NCI-H1105 treated with DMSO at 0.1 percent for 48 hours (cell line): ENCODE data around the gene GPR42.
"Not testable (repeated sequence)": the region's sequence is repeated elsewhere in the genome, so short reads cannot be mapped to it uniquely, and the experiment has no call there.

Experiments used
- DNase-seq: peaks from one replicate; lab custom pipeline; 2025; lab: John Stamatoyannopoulos, UW

Gene GPR42

DNA sequence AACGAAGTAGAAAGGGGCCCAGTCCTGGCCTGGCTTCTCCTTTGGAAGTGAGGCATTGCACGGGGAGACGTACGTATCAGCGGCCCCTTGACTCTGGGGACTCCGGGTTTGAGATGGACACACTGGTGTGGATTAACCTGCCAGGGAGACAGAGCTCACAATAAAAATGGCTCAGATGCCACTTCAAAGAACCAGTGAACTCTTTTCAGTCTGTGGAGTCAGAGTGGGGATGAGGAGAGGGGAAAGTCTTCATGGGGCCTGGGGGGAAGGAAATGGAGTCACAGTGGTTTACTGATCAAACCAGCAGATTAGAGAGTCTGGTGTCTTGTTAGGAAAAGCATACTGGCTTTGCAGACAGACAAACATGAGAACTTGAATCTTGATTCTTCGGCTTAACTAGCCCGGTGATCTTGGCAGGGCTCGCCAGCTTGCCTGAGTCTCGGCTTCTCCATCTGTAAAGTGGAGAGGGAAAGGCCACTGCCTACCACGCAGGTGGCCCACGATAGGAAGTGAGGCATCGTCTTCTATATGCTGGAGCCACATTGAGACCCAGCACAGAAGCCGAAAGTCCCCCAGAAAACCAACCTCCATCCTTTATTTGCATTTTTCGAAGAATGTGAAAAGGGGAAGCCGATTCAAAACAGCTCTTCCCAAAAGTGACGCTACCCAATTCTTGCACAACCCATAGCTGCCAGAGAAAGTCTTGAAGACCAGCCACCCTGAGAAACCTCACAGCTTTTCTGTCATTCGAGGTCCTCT, 23.5 kb upstream of the GPR42 start, which contains the start of gene FFAR1:
TSS of gene FFAR1 (plus strand) at position 732 of the 759 bp plus-strand sequence. CDS start 3,650 bp downstream, outside the sequence.
- no peak for DNase-seq

DNA sequence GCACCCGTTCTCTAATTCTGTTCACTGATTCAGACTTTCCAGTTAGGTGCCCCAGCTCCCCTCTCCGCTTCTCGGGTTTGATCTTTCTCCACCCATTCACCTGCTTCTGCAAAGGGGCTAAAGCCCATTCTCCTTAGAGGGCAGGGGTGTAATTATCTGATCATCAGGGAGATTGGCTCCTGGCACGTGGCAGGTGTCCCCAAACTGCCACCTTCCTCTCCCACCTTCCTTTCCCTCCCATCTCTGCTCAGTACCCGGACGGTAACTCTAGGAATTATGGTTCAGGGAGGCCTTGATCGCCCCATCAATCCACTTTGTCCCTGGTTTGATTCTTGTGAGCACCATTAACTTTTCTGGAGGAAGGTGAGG, 23.0 kb upstream of the GPR42 start:
- DNase-seq = no peak

DNA sequence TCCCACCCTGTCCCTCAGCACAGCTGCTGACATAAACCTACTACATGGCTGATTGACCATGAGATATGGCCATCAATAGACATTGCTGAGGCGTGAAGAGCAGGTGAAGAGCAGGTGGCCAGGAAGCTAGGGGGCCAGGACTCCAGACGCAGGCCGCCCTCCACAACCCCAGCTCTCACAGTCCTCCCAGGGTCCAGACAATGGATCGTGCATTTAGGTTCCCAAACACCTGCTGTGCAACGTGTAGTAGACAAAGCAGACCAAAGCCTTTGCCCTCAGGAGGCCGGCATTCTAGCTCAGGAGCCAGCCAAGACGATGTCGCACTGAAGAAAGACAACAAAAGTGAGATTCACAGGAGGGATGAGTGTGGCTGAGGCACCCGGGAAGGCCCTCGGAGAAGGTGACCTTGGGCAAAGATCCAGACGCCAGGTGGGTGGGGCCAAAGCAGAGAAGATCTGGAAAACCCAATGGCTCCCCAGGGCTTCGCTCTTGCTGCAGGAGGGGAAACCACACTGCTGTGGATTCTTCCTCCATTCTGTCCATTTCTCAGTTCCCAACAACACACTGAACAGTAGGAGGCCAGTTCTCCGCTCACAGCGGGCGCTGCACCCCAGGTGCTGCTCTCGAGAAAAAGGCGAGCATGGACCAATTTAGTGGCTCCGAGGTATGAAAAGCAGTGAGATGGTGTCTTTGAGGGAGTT, 21.8 kb upstream of the GPR42 start:
- no peak for DNase-seq

DNA sequence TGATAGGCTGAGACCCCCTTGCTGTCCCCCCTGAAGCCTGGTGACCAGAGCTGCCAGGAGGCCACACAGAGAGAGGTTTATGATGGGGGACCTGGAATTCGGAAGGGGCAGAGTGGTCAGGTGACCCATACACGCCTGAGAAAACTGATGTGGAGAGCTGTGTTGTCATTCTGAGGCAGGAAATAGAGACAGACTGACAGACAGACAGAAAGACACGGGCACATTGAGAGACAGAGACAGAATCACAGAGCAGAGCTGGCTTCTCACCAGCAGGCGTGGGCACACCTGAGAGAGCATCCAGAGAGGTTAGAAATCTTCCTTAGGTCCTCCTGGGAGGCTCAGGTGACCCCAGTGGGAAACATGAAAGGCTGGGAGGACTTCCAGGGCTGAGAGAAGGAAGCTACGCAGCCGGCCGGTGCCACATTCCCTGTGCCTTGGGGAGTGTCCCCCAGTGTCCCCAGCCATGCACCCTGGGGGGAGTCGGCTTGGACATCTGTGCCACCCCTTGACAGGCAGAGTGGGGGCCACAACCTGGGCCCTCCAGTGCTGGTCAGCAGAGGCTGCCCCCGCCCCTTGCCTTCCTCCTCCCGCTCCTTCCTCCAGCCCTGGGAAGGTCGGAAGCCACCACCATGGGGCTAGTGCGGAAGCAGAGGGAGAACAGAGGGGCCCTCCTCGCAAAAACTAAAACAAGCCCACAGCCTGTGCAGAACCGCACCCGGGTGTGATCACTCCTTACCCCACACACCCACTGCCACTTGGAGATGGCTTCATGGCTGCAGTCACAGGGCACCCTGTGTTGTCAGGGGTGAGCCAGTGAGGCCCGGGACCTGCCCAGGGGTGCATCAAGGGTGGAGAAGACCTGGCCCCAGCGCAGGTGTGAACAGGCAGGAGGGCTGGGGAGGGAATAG, 21.0 kb upstream of the GPR42 start:
- DNase-seq = no peak

DNA sequence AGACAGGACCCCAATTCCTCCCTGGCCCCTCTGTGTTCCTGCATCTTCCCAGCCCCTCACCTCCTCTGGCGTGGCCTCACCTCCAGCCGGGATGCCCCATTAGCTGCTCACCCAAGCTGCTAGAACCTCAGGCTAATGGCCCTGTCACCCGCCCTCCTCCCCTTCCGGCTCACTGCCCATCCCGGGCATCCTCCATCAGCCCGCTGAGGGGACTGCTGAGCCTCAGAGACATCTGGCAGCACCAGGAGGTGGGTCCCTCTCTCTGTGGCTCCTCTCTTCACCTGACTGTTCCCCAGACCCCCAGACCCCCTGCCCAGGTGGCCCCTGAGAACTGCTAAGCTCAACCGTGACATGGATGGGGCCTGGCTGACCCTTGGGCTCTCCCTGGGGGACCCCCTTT, 20.3 kb upstream of the GPR42 start:
- no peak for DNase-seq

DNA sequence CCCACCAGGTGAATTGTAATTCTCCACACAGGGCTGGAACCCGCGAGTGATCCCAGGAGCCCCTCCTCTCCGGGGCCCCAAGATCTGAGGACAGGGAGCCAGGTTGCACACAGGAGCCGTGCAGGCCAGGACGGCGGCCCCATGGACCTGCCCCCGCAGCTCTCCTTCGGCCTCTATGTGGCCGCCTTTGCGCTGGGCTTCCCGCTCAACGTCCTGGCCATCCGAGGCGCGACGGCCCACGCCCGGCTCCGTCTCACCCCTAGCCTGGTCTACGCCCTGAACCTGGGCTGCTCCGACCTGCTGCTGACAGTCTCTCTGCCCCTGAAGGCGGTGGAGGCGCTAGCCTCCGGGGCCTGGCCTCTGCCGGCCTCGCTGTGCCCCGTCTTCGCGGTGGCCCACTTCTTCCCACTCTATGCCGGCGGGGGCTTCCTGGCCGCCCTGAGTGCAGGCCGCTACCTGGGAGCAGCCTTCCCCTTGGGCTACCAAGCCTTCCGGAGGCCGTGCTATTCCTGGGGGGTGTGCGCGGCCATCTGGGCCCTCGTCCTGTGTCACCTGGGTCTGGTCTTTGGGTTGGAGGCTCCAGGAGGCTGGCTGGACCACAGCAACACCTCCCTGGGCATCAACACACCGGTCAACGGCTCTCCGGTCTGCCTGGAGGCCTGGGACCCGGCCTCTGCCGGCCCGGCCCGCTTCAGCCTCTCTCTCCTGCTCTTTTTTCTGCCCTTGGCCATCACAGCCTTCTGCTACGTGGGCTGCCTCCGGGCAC, 19.3 kb upstream of the GPR42 start:
- no peak for DNase-seq

DNA sequence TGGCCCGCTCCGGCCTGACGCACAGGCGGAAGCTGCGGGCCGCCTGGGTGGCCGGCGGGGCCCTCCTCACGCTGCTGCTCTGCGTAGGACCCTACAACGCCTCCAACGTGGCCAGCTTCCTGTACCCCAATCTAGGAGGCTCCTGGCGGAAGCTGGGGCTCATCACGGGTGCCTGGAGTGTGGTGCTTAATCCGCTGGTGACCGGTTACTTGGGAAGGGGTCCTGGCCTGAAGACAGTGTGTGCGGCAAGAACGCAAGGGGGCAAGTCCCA, 18.8 kb upstream of the GPR42 start:
- no peak for DNase-seq

DNA sequence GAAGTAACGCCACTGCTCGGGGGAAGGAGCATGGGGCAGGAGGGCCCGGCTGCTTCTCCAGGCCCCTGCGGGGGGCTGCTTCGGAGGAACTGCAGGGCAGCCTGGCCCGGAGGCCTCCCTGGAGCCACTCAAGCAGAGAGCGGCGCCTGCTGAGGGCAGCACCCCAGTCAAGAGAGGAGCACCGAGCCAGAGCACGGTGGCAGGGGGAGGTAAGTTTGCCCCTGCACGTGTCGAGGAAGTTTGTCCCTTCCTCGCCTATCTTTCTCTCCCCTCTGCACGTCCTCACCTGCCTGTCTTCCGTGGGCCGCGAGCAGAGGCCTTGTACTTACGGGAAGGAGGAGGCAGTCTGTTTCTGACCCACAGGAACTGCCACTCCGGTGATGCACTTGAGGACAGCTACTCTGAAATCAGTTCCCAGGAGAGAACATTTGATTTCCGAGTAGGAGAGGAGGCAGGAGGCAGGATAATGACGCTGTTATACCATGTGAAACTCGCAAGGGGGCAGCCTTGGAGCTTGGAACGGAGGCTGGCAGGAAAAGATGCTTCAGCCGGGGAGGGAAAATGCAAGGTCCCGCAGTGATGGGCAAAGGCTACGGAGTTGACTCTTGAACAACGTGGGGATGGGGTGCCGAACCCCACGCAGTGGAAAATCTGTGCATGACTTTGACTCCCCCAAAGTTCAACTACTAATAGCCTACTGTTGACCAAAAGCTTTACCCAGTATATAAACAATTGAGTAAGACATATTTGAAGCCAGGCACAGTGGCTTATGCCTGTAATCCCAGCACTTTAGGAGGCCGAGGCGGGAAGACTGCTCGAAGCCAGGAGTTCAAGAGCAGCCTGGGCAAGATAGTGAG, 18.2 kb upstream of the GPR42 start:
- DNase-seq = peak; percentile 76

DNA sequence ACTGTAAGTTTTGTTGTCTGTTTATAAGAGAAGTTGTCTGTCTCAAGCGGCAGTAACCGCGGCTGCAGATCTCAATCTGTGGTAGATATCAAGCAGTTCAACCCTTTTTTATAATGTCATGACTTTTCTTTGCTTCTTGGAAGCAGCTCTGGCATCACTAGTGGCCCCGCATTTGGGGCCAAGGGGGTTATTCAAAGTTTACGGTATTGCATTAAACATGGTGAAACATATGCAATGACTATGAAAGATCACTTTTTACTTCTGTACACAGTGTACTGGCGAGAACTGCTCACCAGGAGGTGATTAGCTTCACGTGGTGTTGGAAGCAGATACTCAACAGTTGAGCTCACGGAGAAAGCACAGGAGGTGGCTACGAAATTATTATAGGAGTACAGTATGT, 17.2 kb upstream of the GPR42 start:
- DNase-seq = no peak

DNA sequence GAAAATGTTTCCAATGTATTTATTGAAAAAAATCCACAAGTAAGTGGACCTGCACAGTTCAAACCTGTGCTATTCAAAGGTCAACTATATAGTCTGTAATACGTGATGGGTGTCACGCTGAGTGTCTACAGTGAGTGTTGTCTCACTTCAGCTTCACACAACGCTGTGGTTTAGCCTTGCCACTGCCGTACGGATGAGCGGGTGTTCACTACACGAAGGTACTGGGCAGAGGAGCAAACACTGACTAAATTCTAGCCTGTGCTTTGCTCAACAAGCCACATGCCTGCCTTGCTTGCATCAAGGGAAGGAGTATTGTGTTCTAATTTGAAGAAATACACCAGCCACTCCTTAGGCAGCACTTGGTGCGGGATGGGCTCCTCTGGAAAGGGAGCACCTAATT, 16.0 kb upstream of the GPR42 start:
- no peak for DNase-seq

DNA sequence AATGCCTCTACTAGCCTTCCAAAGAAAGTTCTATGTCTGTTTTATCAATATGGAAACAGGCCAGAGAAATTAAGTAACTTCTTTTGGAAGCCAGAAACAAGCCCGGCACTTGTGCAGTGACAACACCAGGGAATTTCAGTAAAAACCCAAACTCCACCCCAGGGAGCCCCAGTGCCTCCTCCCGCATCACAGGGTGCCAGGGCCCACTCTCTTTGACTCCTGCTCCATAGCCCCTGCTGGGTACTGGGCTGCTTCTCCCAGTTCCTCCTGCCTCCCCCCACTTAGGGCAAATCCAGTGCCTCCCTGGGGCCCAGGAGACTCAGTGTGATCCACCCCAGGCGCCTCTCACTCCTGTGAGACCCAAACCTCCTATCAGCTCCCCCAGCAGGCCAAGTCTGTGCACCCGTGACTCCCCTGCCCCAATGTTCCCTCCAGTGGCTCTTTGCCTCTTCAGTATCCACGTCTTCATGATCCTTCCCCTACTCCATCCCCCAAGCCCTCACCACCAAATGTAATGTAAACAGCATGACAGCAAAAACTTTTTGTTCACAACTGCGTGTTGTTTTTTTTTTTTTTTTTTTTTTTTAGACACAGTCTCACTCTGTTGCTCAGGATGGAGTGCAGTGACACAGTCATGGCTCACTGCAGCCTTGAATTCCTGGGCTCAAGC, 14.9 kb upstream of the GPR42 start:
- DNase-seq = no peak

DNA sequence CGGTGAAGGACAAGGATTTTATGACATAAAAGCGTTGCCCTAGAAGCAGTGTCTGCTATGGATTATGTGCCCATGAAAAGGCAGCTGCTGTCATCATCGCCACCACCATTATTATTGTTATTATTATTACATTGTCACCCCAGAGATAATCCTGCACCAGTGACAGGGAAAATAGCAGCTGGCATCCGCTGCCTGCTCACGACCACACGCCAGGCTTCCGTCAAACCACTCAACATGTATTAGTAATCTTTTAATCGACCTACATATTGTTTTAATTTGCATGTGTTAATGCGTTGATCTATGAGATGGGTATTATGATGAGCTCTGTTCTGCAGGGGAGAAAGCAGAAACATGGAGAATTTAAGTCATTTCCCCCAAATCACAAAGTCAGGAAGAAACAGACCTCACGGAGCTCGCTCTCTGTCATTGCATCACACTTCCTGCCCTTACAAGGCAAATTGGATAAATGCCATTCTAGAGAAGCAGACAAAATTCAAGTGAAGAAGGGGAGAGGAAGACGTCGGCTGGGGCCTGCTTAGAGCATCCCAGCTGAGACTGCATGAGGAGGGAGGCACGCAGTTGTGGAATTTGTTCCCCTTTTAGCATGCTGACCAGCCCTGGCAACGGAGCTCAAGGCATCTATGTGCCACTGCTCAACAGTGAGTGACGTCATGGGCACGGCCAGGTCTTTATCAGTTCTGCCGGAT, 12.8 kb upstream of the GPR42 start, which contains the start of gene FFAR3:
TSS of gene FFAR3 (plus strand) at position 594 of the 707 bp plus-strand sequence. CDS start 431 bp downstream, outside the sequence.
- no peak for DNase-seq

DNA sequence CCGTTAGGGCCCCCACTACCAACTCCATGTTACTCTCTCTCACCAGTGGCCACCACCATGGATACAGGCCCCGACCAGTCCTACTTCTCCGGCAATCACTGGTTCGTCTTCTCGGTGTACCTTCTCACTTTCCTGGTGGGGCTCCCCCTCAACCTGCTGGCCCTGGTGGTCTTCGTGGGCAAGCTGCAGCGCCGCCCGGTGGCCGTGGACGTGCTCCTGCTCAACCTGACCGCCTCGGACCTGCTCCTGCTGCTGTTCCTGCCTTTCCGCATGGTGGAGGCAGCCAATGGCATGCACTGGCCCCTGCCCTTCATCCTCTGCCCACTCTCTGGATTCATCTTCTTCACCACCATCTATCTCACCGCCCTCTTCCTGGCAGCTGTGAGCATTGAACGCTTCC, 12.0 kb upstream of the GPR42 start:
- not testable (repeated sequence) for DNase-seq

DNA sequence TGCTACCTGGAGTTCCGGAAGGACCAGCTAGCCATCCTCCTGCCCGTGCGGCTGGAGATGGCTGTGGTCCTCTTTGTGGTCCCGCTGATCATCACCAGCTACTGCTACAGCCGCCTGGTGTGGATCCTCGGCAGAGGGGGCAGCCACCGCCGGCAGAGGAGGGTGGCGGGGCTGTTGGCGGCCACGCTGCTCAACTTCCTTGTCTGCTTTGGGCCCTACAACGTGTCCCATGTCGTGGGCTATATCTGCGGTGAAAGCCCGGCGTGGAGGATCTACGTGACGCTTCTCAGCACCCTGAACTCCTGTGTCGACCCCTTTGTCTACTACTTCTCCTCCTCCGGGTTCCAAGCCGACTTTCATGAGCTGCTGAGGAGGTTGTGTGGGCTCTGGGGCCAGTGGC, 11.5 kb upstream of the GPR42 start:
- not testable (repeated sequence) for DNase-seq

DNA sequence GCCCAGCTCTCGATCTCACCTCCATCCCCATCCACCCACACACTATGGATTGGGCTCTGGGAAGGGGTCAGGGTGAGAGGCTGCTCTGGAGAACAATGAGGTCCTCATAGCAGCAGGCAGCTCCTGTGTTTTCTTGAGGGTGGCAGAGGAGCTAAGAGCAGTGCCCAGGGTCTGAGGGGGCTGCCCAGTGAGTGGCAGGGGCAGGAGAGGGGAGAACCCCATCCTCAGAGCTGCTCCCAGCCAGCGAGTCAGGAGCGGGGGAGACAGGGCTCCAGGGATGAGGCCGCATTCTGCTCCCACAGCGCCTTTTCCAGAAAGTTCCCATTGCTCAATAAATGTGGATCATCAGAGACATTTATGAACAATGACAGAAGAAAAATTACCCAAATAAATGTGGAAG, 10.8 kb upstream of the GPR42 start:
- not testable (repeated sequence) for DNase-seq

DNA sequence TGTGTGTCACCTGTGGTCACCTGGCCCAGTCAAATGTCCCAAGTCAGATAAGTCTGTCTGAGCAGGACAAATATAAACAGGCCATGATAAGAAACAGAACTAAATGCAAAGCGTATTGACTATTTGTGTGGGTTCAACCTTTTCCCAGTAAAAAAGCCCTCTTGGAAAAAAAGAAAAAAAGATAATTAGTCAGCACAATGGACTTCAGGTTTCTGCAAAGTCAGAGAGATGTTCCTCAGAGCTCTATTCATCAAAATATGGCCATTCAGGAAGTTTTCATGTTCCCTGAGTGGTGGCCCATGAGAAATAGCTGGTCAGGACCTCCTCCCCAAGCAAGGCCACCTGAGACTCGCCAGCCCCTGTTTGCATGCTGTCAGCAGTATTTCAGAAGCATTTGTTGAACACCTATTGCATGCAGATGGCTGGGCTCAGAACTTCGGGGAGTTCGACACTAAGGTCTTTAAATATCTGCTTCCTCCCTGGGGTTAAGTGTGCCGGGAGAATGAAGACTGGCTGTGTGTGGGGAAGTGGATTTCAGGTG, 9.9 kb upstream of the GPR42 start:
- no peak for DNase-seq

DNA sequence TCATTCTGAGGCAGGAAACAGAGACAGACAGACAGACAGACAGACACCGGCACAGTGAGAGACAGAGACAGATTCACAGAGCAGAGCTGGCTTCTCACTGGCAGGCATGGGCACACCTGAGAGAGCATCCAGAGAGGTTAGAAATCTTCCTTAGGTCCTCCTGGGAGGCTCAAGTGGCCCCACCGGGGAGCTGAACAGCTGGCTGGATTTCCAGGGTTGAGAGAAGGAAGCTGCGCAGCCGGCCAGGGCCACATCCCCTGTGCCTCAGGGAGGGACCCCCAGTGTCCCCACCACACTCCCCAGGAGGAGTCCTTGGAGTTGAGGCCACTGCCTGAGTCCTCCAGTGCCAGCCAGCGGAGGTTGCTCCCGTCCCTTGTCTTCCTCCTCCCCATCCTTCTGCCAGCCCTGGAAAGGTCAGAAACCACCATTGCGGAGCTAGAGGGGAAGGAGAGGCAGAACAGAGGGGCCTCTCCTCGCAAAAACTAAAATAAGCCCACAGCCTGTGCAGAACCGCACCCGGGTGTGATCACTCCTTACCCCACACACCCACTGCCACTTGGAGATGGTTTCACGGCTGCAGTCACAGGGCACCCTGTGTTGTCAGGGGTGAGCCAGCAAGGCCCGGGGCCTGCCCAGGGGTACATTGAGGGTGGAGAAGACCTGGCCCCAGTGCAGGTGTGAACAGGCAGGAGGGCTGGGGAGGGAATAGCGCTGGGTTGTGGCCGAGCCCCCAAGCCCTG, 8.4 kb upstream of the GPR42 start:
- no peak for DNase-seq

DNA sequence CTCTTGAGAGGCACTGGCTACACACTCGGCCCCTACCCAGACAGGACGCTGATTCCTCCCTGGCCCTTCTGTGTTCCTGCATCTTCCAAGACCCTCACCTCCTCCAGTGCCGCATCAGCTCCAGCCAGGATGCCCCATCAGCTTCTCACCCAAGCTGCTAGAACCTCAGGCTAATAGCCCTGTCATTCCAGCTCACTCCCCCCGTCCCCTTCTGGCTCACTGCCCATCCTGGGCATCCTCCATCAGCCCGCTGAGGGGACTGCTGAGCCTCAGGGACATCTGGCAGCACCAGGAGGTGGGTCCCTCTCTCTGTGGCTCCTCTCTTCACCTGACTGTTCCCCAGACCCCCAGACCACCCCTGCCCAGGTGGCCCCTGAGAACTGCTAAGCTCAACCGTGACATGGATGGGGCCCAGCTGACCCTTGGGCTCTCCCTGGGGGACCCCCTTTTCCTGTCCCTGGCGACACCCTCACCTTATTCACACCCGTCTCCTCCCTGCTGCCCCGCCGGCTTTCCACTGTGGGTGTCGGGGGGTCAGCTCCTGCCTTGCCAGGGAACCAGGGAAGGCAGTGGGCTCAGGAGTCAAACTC, 7.8 kb upstream of the GPR42 start:
- no peak for DNase-seq
